Gastrocnemius medialis (tissue), 4 donors: ENCODE results near the gene EXOSC10.

Experiments
- POLR2A ChIP-seq, 2 donors: fragments of 450-650 bp; IDR thresholded peaks; one replicate each; pipeline ENCODE4 v1.6.1; 2017; ENCODE audit warnings: antibody characterized with exemption in 2 of 2, mild to moderate bottlenecking in 2 of 2, moderate library complexity in 2 of 2
- TF ChIP-seq, protein P1 (sequence below), 5 experiments: fragments of 450-650 bp in 3 of 5; fragments of 200-600 bp in 2 of 5; sonication (generic) in 2 of 5; IDR thresholded peaks in 4 of 5; conservative IDR thresholded peaks in 1 of 5; 1 replicate in 4 of 5; 2 replicates in 1 of 5; pipeline ENCODE4 v1.5.1; 2016 to 2019; ENCODE audit warnings: antibody characterized with exemption in 5 of 5, mild to moderate bottlenecking in 3 of 5, moderate library complexity in 3 of 5

DNA sequence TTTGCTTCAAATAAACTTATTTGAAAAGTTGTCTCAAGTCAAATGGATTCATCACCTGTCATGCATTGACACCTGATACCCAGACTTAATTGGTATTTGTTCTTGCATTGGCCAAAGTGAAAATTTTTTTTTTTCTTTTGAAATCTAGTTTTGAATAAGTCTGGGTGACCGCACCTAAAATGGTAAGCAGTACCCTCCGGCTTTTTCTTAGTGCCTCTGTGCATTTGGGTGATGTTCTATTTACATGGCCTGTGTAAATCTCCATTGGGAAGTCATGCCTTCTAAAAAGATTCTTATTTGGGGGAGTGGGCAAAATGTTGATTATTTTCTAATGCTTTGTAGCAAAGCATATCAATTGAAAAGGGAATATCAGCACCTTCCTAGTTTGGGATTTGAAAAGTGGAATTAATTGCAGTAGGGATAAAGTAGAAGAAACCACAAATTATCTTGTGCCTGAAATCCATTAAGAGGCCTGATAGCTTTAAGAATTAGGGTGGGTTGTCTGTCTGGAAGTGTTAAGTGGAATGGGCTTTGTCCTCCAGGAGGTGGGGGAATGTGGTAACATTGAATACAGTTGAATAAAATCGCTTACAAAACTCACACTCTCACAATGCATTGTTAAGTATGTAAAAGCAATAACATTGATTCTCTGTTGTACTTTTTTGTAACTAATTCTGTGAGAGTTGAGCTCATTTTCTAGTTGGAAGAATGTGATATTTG is 75.4 kb downstream of the EXOSC10 start:
- TF ChIP-seq, protein P1, sequence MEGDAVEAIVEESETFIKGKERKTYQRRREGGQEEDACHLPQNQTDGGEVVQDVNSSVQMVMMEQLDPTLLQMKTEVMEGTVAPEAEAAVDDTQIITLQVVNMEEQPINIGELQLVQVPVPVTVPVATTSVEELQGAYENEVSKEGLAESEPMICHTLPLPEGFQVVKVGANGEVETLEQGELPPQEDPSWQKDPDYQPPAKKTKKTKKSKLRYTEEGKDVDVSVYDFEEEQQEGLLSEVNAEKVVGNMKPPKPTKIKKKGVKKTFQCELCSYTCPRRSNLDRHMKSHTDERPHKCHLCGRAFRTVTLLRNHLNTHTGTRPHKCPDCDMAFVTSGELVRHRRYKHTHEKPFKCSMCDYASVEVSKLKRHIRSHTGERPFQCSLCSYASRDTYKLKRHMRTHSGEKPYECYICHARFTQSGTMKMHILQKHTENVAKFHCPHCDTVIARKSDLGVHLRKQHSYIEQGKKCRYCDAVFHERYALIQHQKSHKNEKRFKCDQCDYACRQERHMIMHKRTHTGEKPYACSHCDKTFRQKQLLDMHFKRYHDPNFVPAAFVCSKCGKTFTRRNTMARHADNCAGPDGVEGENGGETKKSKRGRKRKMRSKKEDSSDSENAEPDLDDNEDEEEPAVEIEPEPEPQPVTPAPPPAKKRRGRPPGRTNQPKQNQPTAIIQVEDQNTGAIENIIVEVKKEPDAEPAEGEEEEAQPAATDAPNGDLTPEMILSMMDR (IDR thresholded peaks at IDR 0.05 in 4 of 5, conservative IDR thresholded peaks at IDR 0.05 in 1 of 5), result no peak
- TF ChIP-seq POLR2A (IDR thresholded peaks at IDR 0.05), result no peak
